Mesenchymal stem cell (in vitro differentiated cells and primary cell): ENCODE results near the gene ARHGAP4.

ENCODE experiments used
- DNase-seq: peaks from one replicate; pipeline ENCODE4 v3.0.0-alpha.2; 2013
- H2AFZ ChIP-seq: one replicate; pipeline ENCODE4 v1.6.1; 2013; ENCODE audit warnings: low read depth, mild to moderate bottlenecking, control low read depth, inconsistent platforms, low read length, moderate library complexity
- H2AK5ac ChIP-seq: 2 replicates; pipeline ENCODE4 v1.6.1; 2013; ENCODE audit warnings: low read length, moderate library complexity, mild to moderate bottlenecking, inconsistent platforms; ENCODE audit not compliant: severe bottlenecking
- H2BK120ac ChIP-seq: one replicate; pipeline ENCODE4 v1.6.1; 2013; ENCODE audit warnings: low read depth, mild to moderate bottlenecking, inconsistent platforms, low read length, moderate library complexity
- H2BK12ac ChIP-seq, 2 experiments: one replicate each; pipeline ENCODE4 v1.6.1; 2013; ENCODE audit warnings: inconsistent platforms in 2 of 2, low read length in 2 of 2, mild to moderate bottlenecking in 2 of 2, moderate library complexity in 2 of 2, control low read depth in 1 of 2
- H2BK15ac ChIP-seq: one replicate; pipeline ENCODE4 v1.6.1; 2013; ENCODE audit warnings: mild to moderate bottlenecking, low read depth, inconsistent platforms; ENCODE audit not compliant: poor library complexity, severe bottlenecking
- H2BK5ac ChIP-seq: 2 replicates; pipeline ENCODE4 v1.6.1; 2013; ENCODE audit warnings: low read depth, mild to moderate bottlenecking, low read length, control low read depth, inconsistent platforms; ENCODE audit not compliant: poor library complexity, severe bottlenecking
- H3K14ac ChIP-seq, 2 experiments: one replicate each; pipeline ENCODE4 v1.6.1; 2013; ENCODE audit warnings: inconsistent platforms in 2 of 2, low read length in 2 of 2, control low read depth in 1 of 2, mild to moderate bottlenecking in 1 of 2, moderate library complexity in 1 of 2
- H3K18ac ChIP-seq, 2 experiments: one replicate each; pipeline ENCODE4 v1.6.1; 2013; ENCODE audit warnings: inconsistent platforms in 2 of 2, low read length in 2 of 2, control low read depth in 1 of 2, low read depth in 1 of 2, mild to moderate bottlenecking in 1 of 2
- H3K23ac ChIP-seq, 2 experiments: one replicate each; pipeline ENCODE4 v1.6.1; 2013; ENCODE audit warnings: inconsistent platforms in 2 of 2, low read length in 2 of 2, mild to moderate bottlenecking in 2 of 2, moderate library complexity in 2 of 2, control low read depth in 1 of 2
- H3K27ac ChIP-seq: 2 replicates; pipeline ENCODE4 v1.5.1; 2013; ENCODE audit warnings: mild to moderate bottlenecking, moderate library complexity, low read length, control low read depth, inconsistent platforms; ENCODE audit not compliant: poor library complexity, severe bottlenecking
- H3K27me3 ChIP-seq, 2 experiments: 2 replicates each; pipeline versions ENCODE4 v1.6.1 to v1.7.0; 2013; ENCODE audit warnings: low read length in 2 of 2, mild to moderate bottlenecking in 2 of 2, moderate library complexity in 2 of 2, control low read depth in 1 of 2, inconsistent platforms in 1 of 2; ENCODE audit not compliant: control insufficient read depth in 1 of 2, insufficient read depth in 1 of 2
- H3K36me3 ChIP-seq, 2 experiments: 2 replicates each; pipeline versions ENCODE4 v1.6.1 to v1.7.0; 2013; ENCODE audit warnings: low read length in 2 of 2, control low read depth in 1 of 2, inconsistent platforms in 1 of 2, low read depth in 1 of 2, mild to moderate bottlenecking in 1 of 2; ENCODE audit not compliant: insufficient read depth in 2 of 2, control insufficient read depth in 1 of 2
- H3K4ac ChIP-seq, 2 experiments: one replicate each; pipeline ENCODE4 v1.6.1; 2013; ENCODE audit warnings: inconsistent platforms in 2 of 2, low read length in 2 of 2, mild to moderate bottlenecking in 2 of 2, moderate library complexity in 2 of 2, control low read depth in 1 of 2, low read depth in 1 of 2
- H3K4me1 ChIP-seq: 2 replicates; pipeline ENCODE4 v1.6.1; 2013; ENCODE audit warnings: low read depth, low read length, control low read depth; ENCODE audit not compliant: control insufficient read depth, insufficient read depth
- H3K4me2 ChIP-seq: 2 replicates; pipeline ENCODE4 v1.6.1; 2013; ENCODE audit warnings: low read length, mild to moderate bottlenecking, inconsistent platforms; ENCODE audit not compliant: poor library complexity, severe bottlenecking
- H3K4me3 ChIP-seq, 2 experiments: 2 replicates each; pipeline versions ENCODE4 v1.5.1 to v1.7.0; 2013; ENCODE audit warnings: low read length in 2 of 2, mild to moderate bottlenecking in 2 of 2, control low read depth in 1 of 2, low read depth in 1 of 2; ENCODE audit not compliant: insufficient read depth in 1 of 2
- H3K79me1 ChIP-seq: replicated peaks from 2 replicates; pipeline ENCODE4 v1.6.1; 2013; ENCODE audit warnings: mild to moderate bottlenecking, control low read depth, low read length, inconsistent platforms; ENCODE audit not compliant: poor library complexity, severe bottlenecking
- H3K9ac ChIP-seq: 2 replicates; pipeline ENCODE4 v1.7.0; 2013; ENCODE audit warnings: mild to moderate bottlenecking, low read length, moderate library complexity
- H3K9me3 ChIP-seq: 2 replicates; pipeline ENCODE4 v1.7.0; 2013; ENCODE audit warnings: mild to moderate bottlenecking, low read length; ENCODE audit not compliant: control insufficient read depth
- H4K8ac ChIP-seq: one replicate; pipeline ENCODE4 v1.6.1; 2013; ENCODE audit warnings: inconsistent platforms, mild to moderate bottlenecking, low read length, moderate library complexity
- H4K91ac ChIP-seq: one replicate; pipeline ENCODE4 v1.6.1; 2013; ENCODE audit warnings: mild to moderate bottlenecking, low read length, inconsistent platforms
- WGBS: methylation state at CpG from one replicate; pipeline ENCODE4 v1.1.7; 2013; ENCODE audit warnings: mixed read lengths; 5-methylcytosine and 5-hydroxymethylcytosine counted together

ARHGAP4 gene

DNA sequence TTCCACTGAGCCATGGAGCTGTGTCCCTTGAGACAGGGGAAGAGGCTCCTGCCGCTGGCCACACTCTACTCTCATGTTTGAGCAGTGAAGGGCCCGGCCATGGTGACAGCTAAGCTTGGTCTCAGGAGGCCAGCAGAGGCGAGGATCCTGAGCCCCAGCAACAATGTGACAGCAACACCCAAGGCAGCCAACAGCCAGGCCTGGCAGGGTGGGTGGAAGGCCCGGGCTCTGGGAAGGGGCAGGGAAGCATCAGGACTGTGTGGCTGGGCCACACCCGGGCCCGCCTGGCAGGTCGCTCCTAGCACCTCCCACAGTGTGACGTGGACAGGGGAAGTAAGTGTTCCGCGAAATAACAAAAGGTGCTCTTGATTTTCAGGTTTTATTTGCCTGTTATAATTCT, 64.9 kb downstream of the ARHGAP4 start:
- H3K18ac ChIP-seq = no peak overlapping the region
- no peak overlapping the region for H3K4me3 ChIP-seq
- H3K14ac ChIP-seq = no peak overlapping the region
- no peak overlapping the region for H2BK12ac ChIP-seq
- no peak for DNase-seq
- H4K91ac ChIP-seq = no peak overlapping the region
- H3K23ac ChIP-seq = no peak overlapping the region
- no peak overlapping the region for H2BK5ac ChIP-seq
- H2BK120ac ChIP-seq = no peak overlapping the region
- no peak overlapping the region for H2AFZ ChIP-seq
- no peak overlapping the region for H3K27ac ChIP-seq
- no peak overlapping the region for H3K9ac ChIP-seq
- no peak overlapping the region for H2BK15ac ChIP-seq
- H3K27me3 ChIP-seq = peaks cover 6 to 82% of the 10 kb centered on the region in 2 experiments
- no peak overlapping the region for H3K4ac ChIP-seq
- 82% methylated on average over 4 of the region's 10 CpGs for WGBS
- H4K8ac ChIP-seq = no peak overlapping the region
- H3K79me1 ChIP-seq = no peaks in the 10 kb centered on the region
- no peak overlapping the region for H3K4me2 ChIP-seq
- H3K36me3 ChIP-seq = peaks cover 0 to 47% of the 10 kb centered on the region in 2 experiments
- H2AK5ac ChIP-seq = no peak overlapping the region
- H3K9me3 ChIP-seq = peaks cover 13% of the 10 kb centered on the region
- H3K4me1 ChIP-seq = no peaks in the 10 kb centered on the region
